ENCODE data around the gene KLF7.
A peak's percentile ranks its signal among the peaks of the same experiment; 100 is the strongest.

The KLF7 gene

GRCh38 chr2:207123776-207124391 lies 41.9 kb downstream of the KLF7 start:
- DNase-seq (no peak), ATAC-seq (no peak)

GRCh38 chr2:207123335-207123744 lies 42.4 kb downstream of the KLF7 start:
- ATAC-seq = peak; percentile 100
- peak; percentile 70 for DNase-seq

- DNase-seq = no peak
- no peak for ATAC-seq
These were observed 43.0 kb downstream of the KLF7 start for GRCh38 chr2:207122651-207123334.

- no peak for DNase-seq
- ATAC-seq = no peak
These were observed 44.0 kb downstream of the KLF7 start for GRCh38 chr2:207121784-207122183.

- ATAC-seq (no peak), DNase-seq (no peak)
These were observed 46.7 kb downstream of the KLF7 start for GRCh38 chr2:207119048-207119447.

GRCh38 chr2:207117668-207118067 lies 48.1 kb downstream of the KLF7 start:
- no peak for DNase-seq
- no peak for ATAC-seq

- no peak for DNase-seq
- no peak for ATAC-seq
These were observed 49.9 kb downstream of the KLF7 start for GRCh38 chr2:207115715-207116364.

GRCh38 chr2:207113414-207113813 lies 52.3 kb downstream of the KLF7 start:
- no peak for DNase-seq
- no peak for ATAC-seq

GRCh38 chr2:207112785-207113184 lies 53.0 kb downstream of the KLF7 start:
- ATAC-seq = no peak
- DNase-seq = no peak

- DNase-seq (no peak), ATAC-seq (no peak)
These were observed 53.4 kb downstream of the KLF7 start for GRCh38 chr2:207112383-207112782.

- DNase-seq = no peak
- no peak for ATAC-seq
These were observed 54.0 kb downstream of the KLF7 start for GRCh38 chr2:207111757-207112156.

- no peak for ATAC-seq
These were observed 55.0 kb downstream of the KLF7 start for GRCh38 chr2:207110715-207111114.

GRCh38 chr2:207110310-207110709 lies 55.4 kb downstream of the KLF7 start:
- DNase-seq = no peak
- ATAC-seq = no peak

More at GRCh38 chr2:207110715-207111114, 55.0 kb downstream of the KLF7 start:
- DNase-seq = no peak

GRCh38 chr2:207109768-207110167 lies 56.0 kb downstream of the KLF7 start:
- DNase-seq = no peak
- ATAC-seq = no peak

- ATAC-seq (no peak), DNase-seq (no peak)
These were observed 57.3 kb downstream of the KLF7 start for GRCh38 chr2:207108440-207108839.

GRCh38 chr2:207107551-207107950 lies 58.2 kb downstream of the KLF7 start:
- ATAC-seq = no peak

GRCh38 chr2:207107131-207107530 lies 58.6 kb downstream of the KLF7 start:
- ATAC-seq = no peak
- DNase-seq = no peak

More at GRCh38 chr2:207107551-207107950, 58.2 kb downstream of the KLF7 start:
- DNase-seq = no peak

GRCh38 chr2:207103132-207103531 lies 62.6 kb downstream of the KLF7 start:
- DNase-seq (no peak), ATAC-seq (no peak)

GRCh38 chr2:207101984-207102383 lies 63.8 kb downstream of the KLF7 start:
- ATAC-seq = no peak
- DNase-seq = no peak

- DNase-seq = no peak
- ATAC-seq = no peak
These were observed 68.5 kb downstream of the KLF7 start for GRCh38 chr2:207097278-207097677.

GRCh38 chr2:207095963-207096362 lies 69.8 kb downstream of the KLF7 start:
- no peak for ATAC-seq
- no peak for DNase-seq

GRCh38 chr2:207093234-207093633 lies 72.5 kb downstream of the KLF7 start:
- ATAC-seq = no peak
- no peak for DNase-seq

- ATAC-seq (no peak), DNase-seq (no peak)
These were observed 72.9 kb downstream of the KLF7 start for GRCh38 chr2:207092818-207093217.

- ATAC-seq (peak; percentile 36), DNase-seq (no peak)
These were observed 73.8 kb downstream of the KLF7 start for GRCh38 chr2:207091928-207092327.

Data from stimulated activated naive CD8-positive, alpha-beta T cell treated with anti-CD3 and anti-CD28 coated beads, Interleukin-15, Interleukin-2, amounts not matched to agents 100 U/mL and 50 U/mL, for 24 hours (primary cell).